HG03097 (cell line): Measurements from ENCODE around the gene SENP6.
A peak's percentile ranks its signal among the peaks of the same experiment; 100 is the strongest.

Experiments
- ATAC-seq: cut with Tn5 transposase; IDR thresholded peaks from one replicate; pipeline ENCODE4 v1.9.1; 2021; ENCODE audit not compliant: unreplicated experiment, low FRiP score

The SENP6 gene

DNA sequence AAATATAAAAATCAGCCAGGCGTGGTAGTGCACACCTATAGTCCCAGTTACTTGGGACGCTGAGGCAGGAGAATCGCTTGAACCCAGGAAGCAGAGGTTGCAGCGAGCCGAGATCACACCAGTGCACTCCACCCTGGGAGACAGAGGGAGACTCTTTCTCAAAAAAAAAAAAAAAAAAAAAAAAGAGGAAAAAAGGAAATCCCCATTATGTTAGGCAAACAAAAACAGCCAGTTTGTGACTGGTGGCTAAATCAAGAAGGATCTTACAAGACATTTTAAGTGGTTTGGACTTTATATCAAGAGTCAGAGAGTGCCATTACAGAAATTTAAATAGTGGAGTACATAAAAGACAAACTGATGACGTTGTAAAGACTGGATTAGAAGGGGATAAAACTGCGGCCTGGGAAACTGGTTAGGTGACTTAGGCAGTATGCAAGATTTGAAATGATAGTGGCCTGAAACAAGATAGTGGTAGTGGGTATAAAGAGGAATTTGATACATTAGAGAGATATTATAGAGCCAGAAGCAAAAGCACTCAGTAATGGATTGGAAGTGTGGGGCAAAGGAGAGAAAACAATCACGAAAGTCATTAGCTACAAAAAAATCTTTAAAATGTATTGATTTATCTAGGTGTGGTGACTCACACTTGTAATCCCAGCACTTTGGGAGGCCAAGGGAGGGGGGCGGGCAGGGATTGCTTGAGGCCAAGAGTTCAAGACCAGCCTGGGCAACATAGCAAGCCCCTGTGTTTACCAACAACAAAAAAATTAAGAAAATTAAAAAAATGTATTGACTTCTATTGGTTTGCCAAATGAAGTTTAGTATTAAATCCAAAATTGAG is 145.7 kb downstream of the SENP6 start:
- ATAC-seq = no peak

DNA sequence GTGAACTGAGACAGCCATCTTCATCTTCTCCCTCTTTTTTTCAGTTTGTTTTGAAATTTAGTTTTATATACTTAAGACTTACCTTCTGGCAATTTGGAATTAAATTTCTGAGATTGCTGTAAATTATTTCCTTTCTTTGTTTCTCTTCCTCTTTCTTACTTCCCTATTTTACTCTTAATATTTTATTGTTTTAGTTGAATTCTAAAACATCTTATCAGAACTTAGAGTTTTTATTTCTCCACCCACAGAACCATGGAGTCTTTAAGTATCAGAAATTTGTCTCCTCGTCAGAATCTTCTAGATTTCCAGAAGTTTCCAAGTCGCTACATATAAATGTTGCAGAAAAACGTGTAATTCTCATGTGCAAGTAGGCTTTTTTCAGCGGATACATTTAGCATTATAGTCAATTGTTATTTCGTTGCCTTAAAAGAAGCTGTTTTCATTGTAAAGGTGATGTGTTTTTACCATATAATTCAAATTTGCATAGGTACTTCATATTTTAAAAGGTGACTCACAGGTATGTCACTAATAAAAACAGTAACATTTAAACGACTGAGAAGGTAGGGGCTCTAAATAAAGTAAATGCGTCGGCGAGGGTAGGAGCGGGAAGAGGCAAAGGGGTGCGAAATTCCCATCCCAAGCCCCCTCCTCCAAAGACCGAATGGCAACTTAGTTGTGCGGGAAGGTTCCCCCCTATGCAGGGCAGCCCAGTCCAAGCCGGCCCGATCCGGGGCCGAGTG is 146.5 kb downstream of the SENP6 start:
- no peak for ATAC-seq

DNA sequence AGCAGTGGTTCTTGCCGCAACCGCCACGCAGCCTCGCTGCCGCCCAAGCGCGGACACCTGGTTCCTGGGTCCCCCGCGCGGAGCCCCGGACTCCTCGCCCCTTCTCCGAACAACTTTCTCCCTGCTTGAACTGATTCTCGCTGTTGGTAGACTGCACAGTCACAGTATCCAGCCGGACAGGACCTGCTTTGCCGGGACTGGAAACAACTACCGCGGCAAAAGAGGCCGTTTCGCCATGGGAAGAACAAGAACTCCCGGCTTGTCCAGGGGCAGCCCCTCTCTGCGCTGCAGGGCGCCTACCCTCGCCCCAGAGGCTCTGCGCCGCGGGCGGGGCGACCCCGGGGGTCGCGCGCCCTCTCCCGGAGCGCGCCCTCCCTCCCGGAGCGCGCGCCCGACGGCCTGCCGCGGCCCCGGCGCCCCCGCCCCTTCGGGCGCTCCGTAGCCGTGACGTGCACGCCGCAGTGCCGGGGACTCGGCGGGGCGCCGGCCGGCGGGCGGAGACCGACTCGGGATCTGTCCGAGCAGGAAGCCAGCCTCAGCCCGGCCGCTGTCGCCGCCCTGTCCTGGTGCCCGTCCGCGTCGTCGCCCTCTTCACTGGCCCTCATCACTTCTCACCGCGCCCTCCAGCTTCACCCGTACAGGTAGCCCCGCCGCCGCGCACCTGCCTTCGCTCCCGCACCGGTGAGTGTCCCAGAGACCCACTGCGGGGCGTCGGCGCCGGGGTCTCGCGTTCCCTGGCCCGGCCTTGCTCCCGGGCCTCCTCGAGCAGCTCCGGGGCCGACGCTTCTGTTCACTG is 147.3 kb downstream of the SENP6 start, which contains the start of gene MYO6:
Gene MYO6 (plus strand): TSS at position 497 of the 796 bp plus-strand sequence. CDS start 68,309 bp downstream, outside the sequence.
- ATAC-seq = peak; percentile 69

DNA sequence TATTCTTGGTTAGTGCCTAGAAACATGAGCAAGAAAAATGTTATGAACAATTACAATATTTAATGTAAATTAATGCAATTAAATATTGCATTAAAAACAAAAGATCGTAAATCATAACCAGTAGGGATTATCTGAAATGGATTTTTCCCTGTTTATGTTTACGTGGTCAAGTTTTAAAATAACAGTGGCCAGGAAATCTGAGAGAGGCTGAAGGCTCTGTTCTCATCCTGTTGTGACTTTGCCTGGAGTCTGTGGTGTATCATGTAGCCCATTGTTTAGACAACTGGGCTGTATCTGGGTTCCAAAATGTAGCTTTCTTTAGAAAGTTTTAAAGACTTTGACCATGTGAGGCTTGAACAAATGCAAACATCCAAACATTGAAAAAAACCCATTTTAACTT is 149.8 kb downstream of the SENP6 start:
- ATAC-seq = no peak

DNA sequence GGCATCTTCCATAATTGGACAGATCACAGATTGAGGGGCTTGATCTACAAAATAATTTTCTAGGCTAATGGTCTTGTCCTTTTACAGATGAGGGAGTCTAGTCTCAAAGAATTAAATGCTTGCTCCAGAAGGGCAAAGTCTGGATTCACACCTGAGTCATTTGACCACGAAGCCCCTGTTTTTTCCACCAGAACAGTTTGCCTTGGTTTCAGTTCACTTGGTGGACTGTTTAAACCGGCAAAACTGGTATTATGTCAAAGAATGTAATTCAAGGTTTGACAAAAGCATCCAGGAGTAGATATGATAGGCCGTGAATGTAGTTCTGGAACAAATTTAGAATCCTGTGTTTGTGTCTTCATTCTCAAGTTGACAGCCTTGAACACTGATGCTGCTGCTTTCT is 150.7 kb downstream of the SENP6 start:
- no peak for ATAC-seq

DNA sequence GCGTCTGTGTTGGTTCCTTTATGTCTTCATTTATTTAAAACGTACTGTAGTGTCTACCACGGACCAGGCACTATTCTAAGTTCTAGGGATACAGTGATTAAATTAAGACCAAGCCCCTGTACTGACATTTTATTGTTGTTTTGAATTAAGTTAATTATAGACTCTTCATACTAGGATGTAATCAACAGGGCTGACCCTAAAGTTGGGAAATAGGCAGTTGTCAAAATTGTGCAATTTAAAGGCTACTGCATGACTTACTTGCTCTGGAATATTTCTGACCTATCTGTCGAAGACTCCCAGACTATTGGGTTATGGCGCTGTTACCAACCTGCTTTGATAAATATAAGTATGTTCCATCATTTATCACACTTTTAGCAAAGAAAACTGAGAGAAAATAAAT is 154.0 kb downstream of the SENP6 start:
- ATAC-seq = no peak

DNA sequence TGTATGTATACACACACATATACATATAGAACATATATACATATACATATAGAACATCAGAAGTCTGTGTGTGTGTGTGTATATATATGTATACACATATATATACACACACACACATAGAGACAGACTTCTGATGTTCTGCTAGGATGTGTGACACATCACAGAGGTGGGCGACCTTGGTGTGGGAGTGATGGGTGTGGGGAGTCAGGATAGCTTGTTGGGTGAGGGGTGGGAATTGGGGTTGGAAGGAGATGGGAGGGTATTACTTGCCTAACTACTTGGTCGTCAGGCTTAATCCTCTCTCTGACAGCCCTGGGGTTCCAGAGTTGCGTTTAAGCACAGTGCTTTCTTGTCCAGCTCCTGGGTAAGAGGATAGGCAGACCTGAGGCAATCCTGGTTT is 155.6 kb downstream of the SENP6 start:
- no peak for ATAC-seq

DNA sequence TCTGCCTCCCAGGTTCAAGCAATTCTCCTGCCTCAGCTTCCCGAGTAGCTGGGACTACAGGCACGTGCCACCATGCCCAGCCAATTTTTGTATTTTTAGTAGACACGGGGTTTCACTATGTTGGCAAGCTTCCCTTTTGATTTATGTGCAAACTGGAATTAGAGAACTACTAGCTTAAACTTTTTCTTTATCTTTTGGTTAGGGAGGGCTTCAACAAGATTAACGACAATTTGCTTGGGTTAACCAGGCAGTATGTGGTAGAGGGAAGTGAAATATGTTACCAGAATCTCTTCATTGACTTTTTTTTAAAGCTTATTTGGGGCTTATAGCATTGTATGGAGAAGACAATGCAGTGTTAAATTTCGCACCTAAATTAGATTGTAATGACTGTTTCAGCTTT is 156.4 kb downstream of the SENP6 start:
- ATAC-seq = no peak

DNA sequence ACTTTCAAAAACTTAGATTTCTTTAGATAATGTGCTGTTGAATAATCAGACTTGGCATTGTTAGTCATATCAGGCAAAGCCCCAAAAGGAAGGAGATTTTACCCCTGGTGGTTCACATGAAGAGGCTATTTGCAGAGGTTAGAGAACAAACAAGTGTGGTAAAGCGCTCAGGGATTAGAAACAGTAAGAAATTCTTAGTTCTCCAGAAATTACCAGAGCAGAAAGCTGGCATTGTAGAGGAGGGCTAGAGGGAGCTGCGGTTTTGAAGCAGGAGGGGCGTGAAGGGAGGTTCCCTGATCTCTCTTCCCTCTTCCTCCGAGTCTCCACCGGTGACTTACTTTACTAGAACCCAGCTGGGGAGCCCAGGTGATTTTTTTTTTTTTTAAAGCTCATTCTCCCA is 157.5 kb downstream of the SENP6 start:
- no peak for ATAC-seq

DNA sequence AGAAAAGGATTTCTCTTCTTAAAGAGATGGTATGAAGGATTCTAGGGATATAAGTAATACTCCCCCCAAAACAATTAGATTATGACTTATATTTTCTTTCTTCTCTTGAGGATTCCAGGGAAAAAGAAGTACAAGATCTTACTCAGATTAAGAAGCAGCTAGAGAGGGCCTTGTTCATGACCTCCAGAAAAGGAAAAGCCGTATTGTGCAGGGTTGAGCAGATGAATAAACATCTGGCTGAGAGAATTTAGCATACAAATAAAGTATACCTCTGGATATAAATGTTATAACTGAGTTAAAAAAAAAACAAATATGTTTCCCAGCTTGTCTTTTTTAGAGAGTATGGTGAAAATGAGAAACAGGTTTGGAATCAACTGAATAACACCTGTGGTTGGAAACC is 158.6 kb downstream of the SENP6 start:
- no peak for ATAC-seq

DNA sequence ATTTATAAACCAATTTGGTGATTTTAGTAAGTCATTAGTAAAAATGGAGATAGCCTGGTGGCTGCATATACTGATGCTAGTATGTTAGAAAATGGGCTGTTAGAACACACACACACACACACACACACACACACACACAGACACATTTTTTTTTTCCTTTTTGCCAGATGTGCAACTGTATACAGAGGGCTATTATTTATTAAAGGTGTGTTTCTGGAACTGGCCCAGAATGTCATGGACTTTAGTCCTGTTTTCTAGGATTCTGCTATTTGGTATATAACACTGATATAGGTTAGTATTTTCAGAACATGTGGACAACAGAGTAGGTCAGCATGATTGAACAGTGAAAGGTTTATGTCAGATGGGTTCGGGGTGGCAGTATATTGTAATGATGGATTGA is 159.8 kb downstream of the SENP6 start:
- ATAC-seq = no peak

DNA sequence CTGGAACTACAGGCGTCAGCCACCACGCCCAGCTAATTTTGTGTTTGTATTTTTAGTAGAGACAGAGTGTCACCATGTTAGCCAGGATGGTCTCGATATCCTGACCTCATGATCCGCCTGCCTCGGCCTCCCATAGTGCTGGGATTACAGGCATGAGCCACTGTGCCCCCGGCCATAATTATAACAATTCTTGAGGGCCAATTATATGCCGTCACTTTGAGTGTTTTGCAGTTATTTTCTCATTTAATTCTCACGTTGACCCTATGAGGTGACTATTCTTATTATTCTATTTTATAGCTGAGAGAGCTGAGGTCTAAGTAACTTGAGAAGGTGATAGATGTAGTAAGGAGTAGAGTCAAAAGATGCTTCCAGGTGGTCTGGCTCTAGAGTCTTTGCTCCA is 160.4 kb downstream of the SENP6 start:
- no peak for ATAC-seq

DNA sequence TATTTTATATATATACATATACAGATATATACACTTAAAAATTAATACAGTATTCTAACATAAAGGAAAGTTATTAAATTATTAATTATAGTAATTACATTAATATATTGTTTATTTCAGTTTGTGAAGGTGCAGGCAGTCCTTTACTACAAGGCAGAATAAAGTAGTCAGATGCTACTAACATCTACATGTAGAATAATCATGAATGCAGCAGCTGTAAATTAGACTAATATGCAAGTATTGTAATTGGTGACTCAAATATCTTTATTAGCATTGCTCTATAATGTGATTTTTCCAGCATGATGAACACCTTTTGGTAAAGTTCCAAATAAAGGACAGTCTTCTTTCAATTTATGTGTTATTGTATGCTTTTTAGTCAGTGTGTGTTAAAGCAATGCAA is 164.7 kb downstream of the SENP6 start:
- ATAC-seq = no peak
